ENCODE results near the gene G0S2.

G0S2 gene

GRCh38 chr1:209674957-209675564 lies at the start of gene G0S2:
G0S2 (plus strand) TSS chr1:209675412; CDS start chr1:209675685, 273 bp downstream.
- DNase-seq, result peak; percentile 53 to 80 (median 79)

GRCh38 chr1:209625791-209626285 lies 49.4 kb upstream of the G0S2 start:
- DNase-seq, result no peak

- DNase-seq, result peak; percentile 62 to 86 (median 76)
Observed at GRCh38 chr1:209626346-209627026, 48.7 kb upstream of the G0S2 start.

- peak; percentile 43 to 60 (median 55) for DNase-seq
Observed at GRCh38 chr1:209627027-209627731, 48.0 kb upstream of the G0S2 start.

- DNase-seq, result peak; percentile 82 to 86 (median 86)
Observed at GRCh38 chr1:209627732-209628196, 47.4 kb upstream of the G0S2 start.

- no peak for DNase-seq
Observed at GRCh38 chr1:209628618-209629299, 46.5 kb upstream of the G0S2 start.

GRCh38 chr1:209629621-209630382 lies 45.4 kb upstream of the G0S2 start:
- no peak for DNase-seq

GRCh38 chr1:209630383-209631225 lies 44.6 kb upstream of the G0S2 start:
- DNase-seq, result no peak

- no peak for DNase-seq
Observed at GRCh38 chr1:209633335-209633997, 41.7 kb upstream of the G0S2 start.

GRCh38 chr1:209634005-209634737 lies 41.0 kb upstream of the G0S2 start:
- DNase-seq, result no peak

GRCh38 chr1:209635850-209636249 lies 39.4 kb upstream of the G0S2 start:
- DNase-seq, result no peak

GRCh38 chr1:209641832-209642172 lies 33.4 kb upstream of the G0S2 start:
- DNase-seq, result no peak

- no peak for DNase-seq
Observed at GRCh38 chr1:209642816-209643215, 32.4 kb upstream of the G0S2 start.

- DNase-seq, result peak; percentile 42 to 56 (median 44)
Observed at GRCh38 chr1:209643285-209644020, 31.8 kb upstream of the G0S2 start.

- no peak for DNase-seq
Observed at GRCh38 chr1:209645574-209646452, 29.4 kb upstream of the G0S2 start.

- no peak for DNase-seq
Observed at GRCh38 chr1:209646558-209646957, 28.7 kb upstream of the G0S2 start.

- peak; percentile 33 to 44 (median 40) for DNase-seq
Observed at GRCh38 chr1:209647156-209647555, 28.1 kb upstream of the G0S2 start.

- no peak for DNase-seq
Observed at GRCh38 chr1:209648346-209648745, 26.9 kb upstream of the G0S2 start.

Data from suppressor macrophage treated with lipopolysaccharide for 1 hour (primary cell).